NCI-H345 treated with DMSO at 0.1 percent for 48 hours (cell line): ENCODE data around the gene PDSS2.
"Not testable (repeated sequence)": the region's sequence is repeated elsewhere in the genome, so short reads cannot be mapped to it uniquely, and the experiment has no call there.

Experiments
- DNase-seq: peaks from one replicate; lab custom pipeline; 2025; ENCODE audit not compliant: unreplicated experiment; lab: John Stamatoyannopoulos, UW

PDSS2 gene

DNA sequence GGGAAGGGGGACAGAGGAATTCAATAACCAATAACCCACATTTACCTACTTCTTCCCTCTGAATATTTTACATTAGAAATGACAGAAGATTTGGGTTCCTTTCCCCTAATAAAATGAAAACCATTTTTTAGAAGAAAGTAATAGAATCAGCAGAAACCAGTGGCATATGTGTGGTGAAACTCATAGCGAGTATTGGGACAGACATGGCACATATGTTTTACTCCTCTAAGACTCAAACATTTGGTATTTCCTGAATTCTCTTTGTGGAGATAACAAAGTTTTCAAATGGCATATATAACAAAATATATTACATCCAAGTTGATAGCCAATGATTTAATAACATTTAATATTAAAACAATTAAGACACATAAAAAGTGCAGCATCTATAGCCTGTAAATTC is 331.2 kb downstream of the PDSS2 start:
- DNase-seq: no peak

DNA sequence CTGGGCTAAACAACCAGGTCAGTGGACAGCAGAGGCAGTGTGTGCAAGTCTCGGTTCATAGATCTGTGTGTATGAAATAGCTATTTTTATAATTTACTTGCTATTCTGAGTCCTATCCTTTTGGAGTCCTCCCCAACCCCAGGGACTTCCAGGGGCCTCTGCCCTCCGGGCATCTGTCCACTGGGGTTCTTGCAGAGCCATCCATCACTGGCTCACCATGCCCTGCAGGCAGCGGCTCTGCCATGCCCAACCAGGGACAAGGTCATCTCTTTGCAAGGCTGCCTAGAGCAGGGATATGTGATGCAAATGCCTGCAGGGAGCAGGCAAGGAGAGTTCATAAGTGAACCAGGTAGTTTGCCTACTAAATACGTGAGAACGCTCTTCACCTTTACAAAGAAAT is 333.6 kb downstream of the PDSS2 start:
- DNase-seq: no peak

DNA sequence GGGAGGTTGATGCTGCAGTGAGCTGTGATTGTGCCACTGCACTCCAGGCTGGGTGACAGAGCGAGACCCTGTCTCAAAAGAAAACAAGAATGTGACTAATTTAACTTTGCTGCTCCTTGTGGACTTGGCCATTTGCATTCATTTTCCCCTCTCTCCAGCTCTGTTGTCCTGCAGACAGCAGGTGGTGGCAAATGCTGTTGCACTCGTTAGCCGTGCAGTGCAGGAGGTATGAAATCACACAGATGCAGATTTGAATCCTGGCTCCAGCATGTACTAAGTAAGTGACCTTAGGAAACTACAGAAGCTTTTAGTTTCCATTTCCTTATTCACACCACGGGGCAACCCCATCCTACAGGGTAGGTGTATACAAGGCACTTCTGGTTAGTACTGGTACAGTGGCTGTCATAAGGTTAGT is 334.4 kb downstream of the PDSS2 start:
- no peak for DNase-seq

DNA sequence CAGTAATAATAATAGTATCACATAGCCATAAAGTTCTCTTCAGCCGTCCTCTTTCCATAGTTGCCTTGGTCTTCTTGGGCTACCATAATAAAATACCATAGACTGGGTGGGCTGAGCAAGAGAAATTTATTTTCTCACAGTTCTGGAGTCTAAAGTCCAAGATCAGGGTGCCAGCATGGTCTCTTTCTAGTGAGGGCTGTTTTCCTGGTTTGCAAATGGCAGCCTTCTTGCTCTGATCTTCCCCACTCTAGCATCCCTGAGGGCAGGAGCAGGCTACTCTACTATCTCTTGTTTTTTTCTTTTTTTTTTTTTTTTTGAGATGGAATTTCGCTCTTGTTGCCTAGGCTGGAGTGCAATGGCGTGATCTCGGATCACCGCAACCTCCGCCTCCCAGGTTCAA is 335.9 kb downstream of the PDSS2 start:
- no peak for DNase-seq

DNA sequence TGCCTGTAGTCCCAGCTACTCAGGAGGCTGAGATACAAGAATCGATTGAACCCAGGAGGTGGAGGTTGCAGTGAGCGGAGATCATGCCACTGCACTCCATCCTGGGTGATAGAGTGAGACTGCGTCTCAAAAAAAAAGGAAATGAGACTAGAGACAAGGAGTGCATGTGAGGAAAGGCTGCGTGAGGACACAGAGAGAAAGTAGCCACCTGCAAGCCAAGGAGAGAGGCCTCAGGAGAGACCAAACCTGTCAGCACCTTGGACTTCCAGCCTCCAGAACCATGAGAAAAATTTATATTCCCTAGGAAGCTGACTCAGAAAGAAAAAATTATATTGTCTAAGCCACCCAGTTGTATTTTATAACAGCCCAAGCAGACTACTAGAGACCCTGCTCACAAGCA is 336.6 kb downstream of the PDSS2 start:
- DNase-seq: no peak

DNA sequence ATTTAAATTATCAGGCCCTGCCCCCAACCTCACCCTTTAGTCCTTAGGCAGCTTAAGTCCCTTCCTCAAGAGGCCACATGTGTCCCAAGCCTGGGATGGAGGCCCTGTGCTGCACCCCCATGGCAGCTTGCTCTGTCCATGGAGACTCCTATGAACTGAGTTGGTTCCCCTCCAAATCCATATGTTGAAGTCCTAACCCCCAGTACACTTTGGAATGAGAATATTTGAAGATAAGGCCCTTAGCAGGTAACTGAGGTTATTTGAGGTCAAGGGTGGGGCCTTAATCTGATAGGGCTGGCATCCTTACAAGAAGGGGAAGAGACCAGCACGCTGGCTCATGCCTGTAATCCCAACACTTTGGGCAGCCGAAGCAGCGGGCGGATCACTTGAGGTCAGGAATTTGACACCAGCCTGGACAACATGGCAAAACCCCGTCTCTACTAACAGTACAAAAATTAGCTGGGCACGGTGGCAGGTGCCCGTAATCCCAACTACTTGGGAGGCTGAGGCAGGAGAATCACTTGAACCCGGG is 337.3 kb downstream of the PDSS2 start:
- no peak for DNase-seq

DNA sequence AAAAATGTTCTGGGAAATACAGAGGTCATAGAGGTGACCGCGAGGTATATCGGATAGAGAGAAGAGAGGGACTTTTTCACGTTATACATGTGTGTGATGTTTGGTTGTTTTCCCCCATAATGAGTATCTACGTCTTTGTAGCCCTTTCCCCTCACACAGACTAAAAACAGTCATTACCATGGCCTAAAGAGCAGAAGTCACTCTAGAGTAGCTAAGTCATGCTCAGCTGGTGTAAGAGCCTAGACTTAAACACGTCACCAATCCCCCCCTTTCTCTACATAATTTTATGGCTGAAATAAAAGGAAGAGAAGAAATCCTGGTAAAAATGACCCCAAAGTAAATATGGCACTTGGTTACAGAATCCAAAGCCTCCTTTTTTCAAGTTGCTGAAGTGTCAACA is 338.1 kb downstream of the PDSS2 start:
- DNase-seq: no peak

DNA sequence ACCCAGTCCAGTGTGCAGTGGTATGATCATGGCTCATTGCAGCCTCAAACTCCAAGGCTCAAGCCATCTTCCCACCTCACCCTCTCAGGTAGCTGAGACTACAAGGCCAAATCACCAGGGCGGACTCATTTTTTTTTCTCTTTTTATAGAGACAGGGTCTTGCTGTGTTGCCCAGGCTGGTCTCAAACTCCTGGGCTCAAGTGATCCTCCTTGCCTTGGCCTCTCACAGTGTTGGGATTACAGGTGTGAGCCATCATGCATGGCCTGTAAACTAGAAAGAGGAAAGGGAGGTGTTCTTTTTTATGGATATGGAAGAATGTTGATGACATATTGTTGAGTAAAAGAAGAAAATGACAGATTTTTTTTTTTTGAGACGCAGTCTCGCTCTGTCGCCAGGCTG is 339.0 kb downstream of the PDSS2 start:
- no peak for DNase-seq

DNA sequence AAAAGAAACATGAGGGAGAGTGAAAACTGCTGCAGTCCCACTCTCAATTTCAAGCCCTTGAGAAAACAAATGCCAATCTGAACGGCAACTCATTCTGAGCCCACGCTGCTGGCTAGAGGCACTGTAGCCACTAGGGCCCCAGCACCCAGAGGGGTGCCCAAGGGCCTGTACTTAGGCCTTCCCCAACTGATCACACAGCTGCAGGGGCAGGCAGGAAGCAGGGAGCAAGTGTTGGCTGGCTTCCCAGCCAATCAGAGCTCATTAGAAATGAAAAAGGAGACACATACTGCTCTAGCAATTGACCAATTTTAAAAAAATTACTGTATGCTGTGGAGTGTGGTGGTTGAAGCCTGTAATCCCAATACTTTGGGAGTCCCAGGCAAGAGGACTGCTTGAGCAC is 340.4 kb downstream of the PDSS2 start:
- no peak for DNase-seq

DNA sequence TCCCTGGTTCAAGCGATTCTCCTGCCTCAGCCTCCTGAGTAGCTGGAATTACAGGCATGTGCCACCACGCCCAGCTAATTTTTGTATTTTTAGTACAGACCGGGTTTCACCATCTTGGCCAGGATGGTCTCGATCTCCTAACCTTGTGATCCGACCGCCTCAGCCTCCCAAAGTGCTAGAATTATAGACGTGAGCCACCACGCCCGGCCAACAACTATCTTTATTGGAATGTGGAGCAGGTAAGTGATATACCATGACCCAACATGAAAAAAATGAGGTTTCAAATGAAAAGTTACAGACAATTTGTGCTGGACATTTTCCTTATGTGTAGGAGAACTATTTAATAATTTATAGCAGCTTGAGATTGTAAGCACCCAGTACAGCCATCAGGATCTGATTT is 340.8 kb downstream of the PDSS2 start:
- not testable (repeated sequence) for DNase-seq

DNA sequence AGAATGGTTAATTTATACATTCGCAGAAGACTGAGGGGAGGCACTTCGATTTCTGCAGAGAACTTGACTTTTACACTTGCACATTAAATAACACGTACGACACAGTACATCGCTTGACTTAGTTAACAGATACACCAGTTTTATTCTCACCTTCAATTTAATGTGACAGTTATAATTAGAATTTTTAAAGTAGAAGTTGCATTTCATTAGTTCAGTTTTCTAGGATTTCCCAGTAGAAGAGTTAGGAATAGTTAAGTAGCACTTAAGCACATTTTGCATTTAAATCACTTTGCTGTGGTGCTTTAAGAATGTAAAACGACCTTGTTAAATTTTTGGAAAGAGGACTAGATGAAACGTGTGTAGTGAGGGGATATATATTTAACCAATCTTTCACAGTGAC is 342.4 kb downstream of the PDSS2 start:
- no peak for DNase-seq

DNA sequence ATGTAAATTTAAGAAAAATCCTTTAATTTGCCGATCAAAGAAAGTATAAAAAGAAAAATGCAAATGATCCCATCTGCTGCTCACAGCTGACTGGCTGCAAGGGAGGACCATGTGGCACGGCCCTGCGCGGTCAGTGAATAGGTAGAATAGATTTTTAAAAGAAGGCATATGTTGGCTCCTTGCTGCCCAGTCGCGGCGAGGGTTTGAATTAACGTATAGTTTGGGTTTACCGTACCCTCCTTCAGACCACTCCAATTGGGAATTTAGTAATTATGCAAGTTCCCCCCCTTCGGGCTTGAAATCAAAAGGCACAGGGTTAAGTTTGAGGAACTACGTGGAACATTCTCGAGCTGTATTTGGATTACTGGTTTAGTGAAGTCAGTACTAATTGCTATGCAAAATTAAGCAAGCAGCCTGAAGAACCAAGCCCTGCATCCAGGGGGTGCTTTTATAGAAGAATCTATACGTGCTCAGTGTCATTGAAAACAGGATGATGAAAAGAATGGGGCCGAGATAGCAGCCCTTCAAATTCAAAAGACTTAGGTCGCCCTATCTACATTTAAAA is 343.0 kb downstream of the PDSS2 start:
- DNase-seq: peak; percentile 79

DNA sequence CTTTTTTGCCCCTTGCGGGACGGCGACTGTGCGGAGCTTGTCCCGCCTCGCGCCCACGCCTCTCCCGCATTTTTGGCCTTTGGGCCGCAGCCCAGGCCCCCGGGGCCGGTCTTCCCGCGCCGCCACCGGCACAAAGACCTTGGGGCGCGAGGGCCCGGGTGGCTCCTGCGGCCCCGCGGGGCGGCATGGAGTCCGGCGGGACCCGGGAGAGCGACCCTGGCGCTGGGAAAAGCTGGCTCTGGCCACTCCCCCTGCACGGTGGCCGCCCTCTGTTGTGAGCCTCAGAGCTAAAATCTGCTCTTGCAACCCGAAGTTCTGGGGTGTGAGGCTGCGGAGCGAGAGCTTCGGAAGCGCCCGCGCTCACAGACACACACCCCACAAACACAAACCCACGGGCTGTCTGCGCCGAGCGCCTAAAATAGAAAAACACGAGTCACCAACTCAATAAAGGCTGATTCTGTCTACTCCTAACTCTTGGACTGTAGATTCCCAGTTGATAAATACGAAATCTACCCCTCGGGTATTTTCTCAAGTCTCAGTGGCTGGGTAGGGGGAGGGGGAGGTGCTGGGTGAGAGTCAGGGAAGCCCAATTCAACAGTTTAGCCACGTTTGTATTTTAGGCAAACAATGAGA is 343.6 kb downstream of the PDSS2 start:
- DNase-seq: peak; percentile 74

DNA sequence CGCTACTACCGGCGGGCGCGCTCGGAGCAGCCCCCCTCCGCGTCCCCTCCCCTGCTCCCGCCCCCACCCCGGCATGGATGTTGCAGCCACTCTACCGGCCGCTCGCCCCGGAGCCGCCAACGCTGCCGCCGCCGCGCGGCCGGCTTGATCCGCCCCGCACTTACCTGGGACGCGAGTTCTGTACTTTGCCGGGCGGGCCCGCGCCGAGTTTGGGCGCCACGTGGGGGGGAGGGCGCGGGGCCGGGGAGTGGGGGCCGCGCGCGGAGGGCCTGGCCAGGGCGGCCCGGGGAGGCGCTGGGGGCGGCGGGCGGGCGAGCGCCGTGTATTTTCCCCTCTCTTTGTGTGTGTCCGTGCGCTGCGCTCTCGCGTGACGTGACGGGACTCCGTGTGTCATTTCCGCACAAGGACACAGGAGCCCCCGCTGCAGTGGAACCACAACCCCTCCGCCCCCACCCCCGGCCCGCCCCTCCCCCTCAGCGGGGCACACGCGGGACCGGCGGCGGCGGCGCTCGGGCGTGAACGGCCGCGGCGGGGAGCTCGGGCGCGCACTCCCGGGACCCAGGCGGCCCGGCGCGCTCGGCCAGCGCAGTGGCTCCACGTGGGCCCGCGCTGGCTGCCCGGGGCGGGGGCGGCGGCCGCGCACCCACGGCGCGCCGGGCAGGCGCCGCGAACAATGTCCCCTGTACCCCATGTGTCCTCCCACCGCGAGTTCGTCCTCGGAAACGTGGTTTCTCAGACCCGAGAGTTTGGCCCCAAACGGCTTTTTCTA is 344.3 kb downstream of the PDSS2 start, which contains the start of gene BEND3:
TSS of gene BEND3 (minus strand) at position 590 of the 769 bp plus-strand sequence. CDS start 16,230 bp downstream, outside the sequence.
- DNase-seq: no peak

DNA sequence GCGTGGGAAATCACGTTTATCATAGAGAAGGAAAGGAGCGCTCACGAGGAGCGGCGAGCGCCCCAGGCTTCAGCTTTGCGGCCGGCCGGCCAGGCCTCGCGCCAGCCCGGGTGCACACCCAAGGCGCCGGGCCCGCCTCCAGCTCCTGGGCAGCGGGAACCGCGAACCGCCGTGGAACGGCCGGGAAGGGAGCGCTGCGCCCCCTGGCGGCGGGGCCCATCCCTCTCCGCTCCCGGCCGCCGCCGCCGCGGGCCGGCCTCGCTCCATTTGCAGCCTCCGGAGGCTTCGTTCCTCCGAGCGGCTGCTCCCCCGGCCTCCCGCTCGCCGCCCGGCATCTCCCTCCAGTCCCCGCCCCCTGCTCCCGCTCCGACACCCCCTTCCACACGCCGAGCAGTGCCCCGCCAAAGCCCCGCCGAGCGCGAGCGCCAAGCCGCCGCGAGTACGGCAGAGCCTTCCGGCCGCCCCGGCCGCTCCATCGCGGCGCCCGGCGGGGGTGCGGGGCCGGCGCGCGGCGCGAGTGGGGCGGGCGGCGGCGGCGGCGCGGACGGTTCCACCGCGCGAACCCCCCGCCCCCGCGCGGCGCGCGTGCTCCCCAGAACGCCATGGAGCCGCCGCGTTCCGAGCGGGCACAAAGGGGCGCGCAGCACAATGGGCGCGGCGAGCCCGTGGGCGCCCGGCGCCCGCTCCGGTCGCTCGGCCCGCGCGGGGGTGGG is 345.0 kb downstream of the PDSS2 start:
- peak; percentile 66 for DNase-seq

DNA sequence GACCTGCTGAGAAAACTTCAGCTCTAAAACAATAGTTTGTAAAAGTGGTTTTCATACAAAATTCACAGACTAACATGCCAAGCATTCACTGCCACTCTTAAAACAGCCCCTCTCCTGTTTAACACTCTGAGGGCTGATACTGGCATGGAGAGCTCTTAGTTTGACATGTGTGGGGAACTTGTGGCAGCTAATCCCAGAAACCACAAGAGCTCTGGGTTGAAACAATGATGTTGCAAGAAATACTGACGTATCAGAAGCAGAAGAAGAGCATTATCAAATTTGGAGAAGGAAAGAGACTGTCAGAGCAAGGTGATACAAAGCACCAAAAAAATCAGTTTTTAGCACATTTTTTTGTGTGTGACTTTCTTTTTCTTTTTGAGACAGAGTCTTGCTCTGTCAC is 349.2 kb downstream of the PDSS2 start:
- DNase-seq: no peak

DNA sequence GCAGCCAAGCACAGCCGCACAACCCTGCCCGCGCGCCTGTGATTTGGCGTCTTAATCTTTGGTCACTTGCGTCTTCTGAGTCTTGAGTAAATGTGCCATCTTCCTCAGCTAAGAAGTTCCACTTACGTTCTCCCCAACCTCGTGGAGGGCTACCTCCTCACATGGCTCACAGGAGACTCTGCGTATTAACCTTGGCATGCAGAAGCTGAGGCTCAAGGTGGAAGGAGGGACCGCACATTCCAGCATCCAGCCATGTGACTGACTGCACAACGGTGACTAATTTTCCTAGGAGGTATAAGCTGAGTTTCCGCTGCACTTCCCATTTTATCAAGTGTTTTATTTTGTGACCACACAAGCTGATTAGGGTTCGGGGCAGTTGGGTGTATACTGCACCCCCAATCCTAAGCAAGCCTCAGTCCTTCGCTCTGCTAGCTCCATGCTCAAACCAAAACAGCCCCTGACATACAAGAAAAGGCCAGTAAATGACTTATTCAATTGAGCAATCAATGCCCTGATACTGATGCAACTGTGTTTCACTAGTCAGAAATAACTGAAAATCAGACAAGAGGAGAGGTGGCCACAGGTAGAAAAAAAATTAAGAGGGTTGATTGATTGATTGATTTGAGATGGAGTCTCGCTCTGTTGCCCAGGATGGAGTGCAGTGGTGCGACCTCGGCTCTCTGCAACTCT is 351.0 kb downstream of the PDSS2 start:
- no peak for DNase-seq

DNA sequence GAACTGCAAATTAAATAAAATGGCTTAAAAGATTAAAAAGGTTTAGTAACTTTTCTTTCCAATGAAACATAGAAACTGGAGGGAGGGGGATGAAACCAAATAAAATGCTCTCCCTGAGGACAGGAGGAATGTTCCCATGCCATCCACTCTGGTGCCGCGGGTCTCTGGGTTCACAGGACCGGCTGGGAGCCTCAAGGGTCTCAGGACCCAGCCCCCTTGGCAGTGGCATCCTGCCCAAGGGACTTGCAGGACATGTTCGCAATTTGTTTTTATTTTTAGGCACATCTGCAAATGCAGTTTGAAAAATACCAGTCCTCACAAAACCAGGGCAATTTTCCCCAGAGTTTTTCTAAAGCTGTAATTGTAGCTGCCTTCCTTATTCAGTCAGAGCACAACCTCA is 351.6 kb downstream of the PDSS2 start:
- no peak for DNase-seq

DNA sequence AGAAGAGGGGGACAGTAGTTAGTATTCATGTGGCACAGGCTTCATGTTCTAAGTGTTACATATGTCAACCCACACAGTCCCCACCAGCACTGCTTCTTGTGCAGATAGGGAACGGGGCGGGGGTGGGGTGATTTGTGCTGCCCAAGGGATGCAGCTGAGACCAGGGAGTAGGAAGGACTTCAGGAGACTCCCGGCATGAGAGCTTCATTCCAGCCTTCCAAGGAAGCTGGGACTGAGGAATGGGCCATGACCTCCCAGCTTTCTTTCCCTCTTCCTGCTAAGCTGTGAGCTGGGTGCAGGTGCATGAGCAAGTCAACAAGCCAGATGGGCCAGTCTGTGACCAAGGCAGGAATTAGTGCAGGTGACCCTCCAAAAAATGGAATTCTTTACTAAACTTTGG is 353.2 kb downstream of the PDSS2 start:
- no peak for DNase-seq

DNA sequence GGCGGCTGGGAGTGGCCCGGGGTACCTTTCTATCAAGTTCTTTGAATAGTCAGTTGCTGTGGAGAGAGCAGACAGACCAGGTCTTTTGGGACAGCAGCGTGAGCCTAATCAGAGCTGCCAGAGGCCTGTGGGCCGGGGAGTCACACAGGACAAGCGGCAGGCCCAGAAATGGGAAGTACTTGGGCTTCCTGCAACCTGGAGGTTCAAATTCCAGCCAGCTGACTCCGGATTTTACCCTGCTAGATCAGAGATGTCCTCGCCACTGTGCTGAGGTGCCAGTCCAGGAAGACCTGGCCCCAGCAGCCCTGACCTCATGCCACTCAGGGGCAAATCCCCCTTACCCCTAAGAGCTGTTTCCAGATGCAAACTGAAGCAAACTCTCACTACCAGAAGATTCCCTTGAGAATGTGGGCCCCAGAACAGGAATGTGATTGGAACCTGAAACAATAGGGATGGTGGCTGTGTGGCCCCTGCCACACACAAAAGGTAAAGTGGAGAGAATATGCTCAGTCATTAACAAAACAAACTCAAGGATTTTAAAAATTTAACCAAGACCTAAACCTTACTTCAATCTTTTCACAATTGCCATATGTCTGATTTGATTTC is 353.8 kb downstream of the PDSS2 start:
- DNase-seq: no peak
